Esophagus squamous epithelium (tissue), 4 donors: Measurements from ENCODE around the gene SDF2L1.

Experiments
- POLR2A ChIP-seq, 4 donors: fragments of 450-650 bp; IDR thresholded peaks; one replicate each; pipeline ENCODE4 v1.6.1; 2017; ENCODE audit warnings: antibody characterized with exemption in 4 of 4, mild to moderate bottlenecking in 4 of 4, moderate library complexity in 3 of 4
- TF ChIP-seq, protein P1 (sequence below), 6 experiments: fragments of 450-650 bp in 4 of 6; fragments of 200-600 bp in 2 of 6; sonication (generic) in 2 of 6; IDR thresholded peaks; one replicate each; pipeline ENCODE4 v1.5.1; 2016 to 2019; ENCODE audit warnings: antibody characterized with exemption in 6 of 6, mild to moderate bottlenecking in 4 of 6, moderate library complexity in 4 of 6

DNA sequence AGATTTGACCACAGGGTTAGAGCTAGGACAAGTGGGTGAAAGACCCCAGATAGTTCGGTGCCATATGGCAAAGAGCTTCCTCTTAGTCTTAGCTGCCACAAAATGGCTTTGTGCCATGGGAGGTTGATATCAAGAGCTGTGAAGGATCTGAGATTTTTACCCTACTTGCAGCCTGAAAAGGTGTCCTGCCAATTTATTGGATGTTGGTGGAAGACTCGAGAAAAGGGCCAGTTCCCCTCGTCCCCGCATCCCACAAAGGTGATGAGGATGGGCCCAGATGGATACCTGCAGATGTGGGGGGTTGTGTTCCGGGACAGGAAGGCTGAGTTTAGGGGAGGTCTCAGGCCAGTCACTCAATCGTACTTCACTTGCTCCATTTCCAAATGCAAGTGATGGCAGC is 39.5 kb upstream of the SDF2L1 start:
- TF ChIP-seq, protein P1, sequence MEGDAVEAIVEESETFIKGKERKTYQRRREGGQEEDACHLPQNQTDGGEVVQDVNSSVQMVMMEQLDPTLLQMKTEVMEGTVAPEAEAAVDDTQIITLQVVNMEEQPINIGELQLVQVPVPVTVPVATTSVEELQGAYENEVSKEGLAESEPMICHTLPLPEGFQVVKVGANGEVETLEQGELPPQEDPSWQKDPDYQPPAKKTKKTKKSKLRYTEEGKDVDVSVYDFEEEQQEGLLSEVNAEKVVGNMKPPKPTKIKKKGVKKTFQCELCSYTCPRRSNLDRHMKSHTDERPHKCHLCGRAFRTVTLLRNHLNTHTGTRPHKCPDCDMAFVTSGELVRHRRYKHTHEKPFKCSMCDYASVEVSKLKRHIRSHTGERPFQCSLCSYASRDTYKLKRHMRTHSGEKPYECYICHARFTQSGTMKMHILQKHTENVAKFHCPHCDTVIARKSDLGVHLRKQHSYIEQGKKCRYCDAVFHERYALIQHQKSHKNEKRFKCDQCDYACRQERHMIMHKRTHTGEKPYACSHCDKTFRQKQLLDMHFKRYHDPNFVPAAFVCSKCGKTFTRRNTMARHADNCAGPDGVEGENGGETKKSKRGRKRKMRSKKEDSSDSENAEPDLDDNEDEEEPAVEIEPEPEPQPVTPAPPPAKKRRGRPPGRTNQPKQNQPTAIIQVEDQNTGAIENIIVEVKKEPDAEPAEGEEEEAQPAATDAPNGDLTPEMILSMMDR (IDR thresholded peaks at IDR 0.05) = no peak
- TF ChIP-seq POLR2A (IDR thresholded peaks at IDR 0.05) = no peak
